HepG2 (cell line): ENCODE data around the gene PSMB10. TPM values are rescaled to one million over a fixed set of nuclear protein-coding genes. Genes with fewer than 3 reads are reported as not detected.

Experiments used
- BCL6 ChIP-seq: IDR thresholded peaks from 2 replicates; pipeline ENCODE4 v1.6.1; 2016; ENCODE audit warnings: missing genetic modification reagents, missing compliant biosample characterization
- BRD4 ChIP-seq: sonication (generic); formaldehyde crosslinking; IDR thresholded peaks from 2 replicates; pipeline ENCODE4 v1.4.0; 2020; ENCODE audit warnings: missing genetic modification reagents
- DR1 ChIP-seq: sonication (generic); formaldehyde crosslinking; IDR thresholded peaks from 2 replicates; pipeline ENCODE4 v1.8.0; 2021; ENCODE audit warnings: mild to moderate bottlenecking, missing genetic modification reagents, inconsistent platforms
- JARID2 ChIP-seq: sonication (generic); formaldehyde crosslinking; IDR thresholded peaks from 2 replicates; pipeline ENCODE4 v1.8.1; 2023; ENCODE audit warnings: missing genetic modification reagents, inconsistent platforms; ENCODE audit not compliant: insufficient replicate concordance
- KLF11 ChIP-seq: IDR thresholded peaks from 2 replicates; pipeline ENCODE4 v1.6.1; 2016; ENCODE audit warnings: missing compliant biosample characterization
- RXRA ChIP-seq: sonication (generic); formaldehyde crosslinking; IDR thresholded peaks from 2 replicates; pipeline ENCODE4 v1.5.1; 2020; ENCODE audit warnings: missing genetic modification reagents
- SALL1 ChIP-seq: sonication (generic); formaldehyde crosslinking; IDR thresholded peaks from 2 replicates; pipeline ENCODE4 v1.8.0; 2022; ENCODE audit warnings: mild to moderate bottlenecking, missing genetic modification reagents
- SMYD3 ChIP-seq: sonication (generic); formaldehyde crosslinking; IDR thresholded peaks from 2 replicates; pipeline ENCODE4 v1.8.1; 2023; ENCODE audit warnings: mild to moderate bottlenecking, missing genetic modification reagents
- SP4 ChIP-seq: sonication (generic); formaldehyde crosslinking; IDR thresholded peaks from 2 replicates; pipeline ENCODE4 v1.8.1; 2023; ENCODE audit warnings: mild to moderate bottlenecking, missing genetic modification reagents
- ZFP1 ChIP-seq: IDR thresholded peaks from 2 replicates; pipeline ENCODE4 v1.6.1; 2016
- ZNF317 ChIP-seq: sonication (generic); formaldehyde crosslinking; IDR thresholded peaks from 2 replicates; pipeline ENCODE4 v1.5.0; 2020; ENCODE audit warnings: mild to moderate bottlenecking, missing genetic modification reagents
- ZNF350 ChIP-seq: sonication (generic); formaldehyde crosslinking; IDR thresholded peaks from 2 replicates; pipeline ENCODE4 v1.4.0; 2020; ENCODE audit warnings: mild to moderate bottlenecking, low read depth, missing genetic modification reagents, borderline replicate concordance
- ZNF550 ChIP-seq: sonication (generic); formaldehyde crosslinking; IDR thresholded peaks from 2 replicates; pipeline ENCODE4 v1.4.0; 2020; ENCODE audit warnings: mild to moderate bottlenecking, missing genetic modification reagents, borderline replicate concordance
- ZNF629 ChIP-seq: sonication (generic); formaldehyde crosslinking; conservative IDR thresholded peaks from 2 replicates; pipeline ENCODE4 v1.5.0; 2020; ENCODE audit warnings: missing genetic modification reagents
- polyA plus RNA-seq, 8 experiments: library from polyadenylated mRNA; depleted of rRNA in 3 of 8; stranded (reverse) in 7 of 8; unstranded in 1 of 8; fragments of >200 nt; fragmentation: Illumina TruSeq in 4 of 8; extraction: Trizol in 4 of 8; gene quantifications; 2 replicates each; pipeline versions ENCODE4 v1.2.1 to v1.2.3, GENCODE V29; 2011 to 2016; ENCODE audit warnings: low read depth in 4 of 8, missing spikeins in 1 of 8, mixed read lengths in 1 of 8; ENCODE audit not compliant: insufficient read depth in 1 of 8
- total RNA-seq, 5 experiments: library from RNA; depleted of rRNA; stranded (reverse); fragments of >200 nt; fragmentation: Illumina TruSeq; extraction: Trizol; gene quantifications; 2 replicates each; pipeline ENCODE4 v1.2.3, GENCODE V29; 2016; ENCODE audit warnings: low read depth in 1 of 5
- TF ChIP-seq, protein P1 (sequence below): sonication (generic); formaldehyde crosslinking; IDR thresholded peaks from 2 replicates; pipeline ENCODE4 v1.8.0; 2023; ENCODE audit warnings: mild to moderate bottlenecking, missing genetic modification reagents
- TF ChIP-seq, protein P2 (sequence below): sonication (generic); formaldehyde crosslinking; IDR thresholded peaks from 2 replicates; pipeline ENCODE4 v1.4.0; 2020; ENCODE audit warnings: missing genetic modification reagents, borderline replicate concordance
- TF ChIP-seq, protein P3 (sequence below): sonication (generic); formaldehyde crosslinking; IDR thresholded peaks from 2 replicates; pipeline ENCODE4 v1.4.0; 2020; ENCODE audit warnings: mild to moderate bottlenecking, missing genetic modification reagents
- TF ChIP-seq, protein P4 (sequence below): sonication (generic); formaldehyde crosslinking; IDR thresholded peaks from 2 replicates; pipeline ENCODE4 v1.4.0; 2020; ENCODE audit warnings: missing genetic modification reagents, borderline replicate concordance
- TF ChIP-seq, protein P5 (sequence below): sonication (generic); formaldehyde crosslinking; IDR thresholded peaks from 2 replicates; pipeline ENCODE4 v1.5.1; 2020; ENCODE audit warnings: mild to moderate bottlenecking, missing genetic modification reagents, borderline replicate concordance

Gene PSMB10
- total and polyA plus RNA-seq, 2 of the 13 experiments (the other 11 are each of a cell fraction or from before 2014, with no cell fraction given), result 12.7 to 65.9 TPM

DNA sequence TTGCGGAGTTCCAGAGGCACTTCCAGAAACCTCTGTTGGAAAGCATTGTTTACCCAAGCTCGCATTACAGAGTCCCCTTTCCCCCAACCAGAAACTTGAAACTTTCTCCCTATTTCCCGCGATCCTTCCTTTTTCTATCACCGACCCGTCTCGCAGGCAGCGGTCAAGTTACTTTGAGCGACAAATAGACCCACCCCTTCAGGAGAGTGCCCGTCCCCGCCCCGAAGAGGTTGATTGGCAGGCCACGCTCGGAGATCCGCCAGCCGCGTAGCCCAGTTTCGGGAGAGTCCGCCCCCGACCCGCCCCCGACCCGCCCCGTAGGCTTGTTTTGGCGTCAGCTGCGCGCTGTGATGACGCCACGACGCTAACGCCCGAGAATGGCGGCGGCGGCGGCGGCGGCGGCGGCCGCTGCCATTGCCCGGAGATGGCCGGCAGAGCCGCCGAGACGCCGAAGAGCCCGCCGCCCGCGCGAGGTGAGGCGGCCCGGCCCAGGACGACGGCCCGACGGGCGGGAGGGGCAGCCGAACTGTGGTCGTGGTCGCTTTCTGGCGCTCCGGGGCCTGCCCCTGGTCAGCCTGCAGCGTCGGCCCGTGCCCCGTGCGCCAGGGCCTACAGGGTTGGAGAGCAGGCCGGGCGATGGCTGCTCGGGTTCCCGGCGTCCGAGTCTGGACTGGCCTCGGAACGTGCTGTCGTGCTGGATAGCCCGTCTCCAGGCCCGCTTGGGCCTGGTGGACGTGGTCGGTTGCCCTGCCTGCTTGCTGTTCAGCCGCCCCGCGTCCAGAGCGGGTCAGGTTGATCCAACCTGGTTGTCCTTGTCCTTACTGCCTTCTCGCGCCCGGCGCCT, 43.5 kb downstream of the PSMB10 start, which contains the start of gene PSKH1 (continued):
- no peak for TF ChIP-seq ZFP1 (CRISPR knock-in tag)
- TF ChIP-seq, protein P1, sequence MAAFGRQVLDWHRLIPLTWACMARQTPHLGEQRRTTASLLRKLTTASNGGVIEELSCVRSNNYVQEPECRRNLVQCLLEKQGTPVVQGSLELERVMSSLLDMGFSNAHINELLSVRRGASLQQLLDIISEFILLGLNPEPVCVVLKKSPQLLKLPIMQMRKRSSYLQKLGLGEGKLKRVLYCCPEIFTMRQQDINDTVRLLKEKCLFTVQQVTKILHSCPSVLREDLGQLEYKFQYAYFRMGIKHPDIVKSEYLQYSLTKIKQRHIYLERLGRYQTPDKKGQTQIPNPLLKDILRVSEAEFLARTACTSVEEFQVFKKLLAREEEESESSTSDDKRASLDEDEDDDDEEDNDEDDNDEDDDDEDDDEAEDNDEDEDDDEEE (CRISPR knock-in tag), result no peak; the same call in 1 of the 2 replicates
- TF ChIP-seq ZNF317 (CRISPR knock-in tag), result peak; percentile 43; the same call in 1 of the 2 replicates
- TF ChIP-seq ZNF550 (CRISPR knock-in tag), result no peak
- no peak for TF ChIP-seq RXRA (CRISPR knock-in tag)
- TF ChIP-seq ZNF629 (CRISPR knock-in tag), result 0 out of 2 replicates have a peak, but pooled peaks have one; percentile 26
- TF ChIP-seq BCL6 (CRISPR knock-in tag), result no peak
- no peak for TF ChIP-seq KLF11
- no peak for TF ChIP-seq ZNF350
- TF ChIP-seq SP4 (CRISPR knock-in tag), result peak; percentile 98
- TF ChIP-seq BRD4 (CRISPR knock-in tag), result peak; percentile 83
- TF ChIP-seq, protein P2, sequence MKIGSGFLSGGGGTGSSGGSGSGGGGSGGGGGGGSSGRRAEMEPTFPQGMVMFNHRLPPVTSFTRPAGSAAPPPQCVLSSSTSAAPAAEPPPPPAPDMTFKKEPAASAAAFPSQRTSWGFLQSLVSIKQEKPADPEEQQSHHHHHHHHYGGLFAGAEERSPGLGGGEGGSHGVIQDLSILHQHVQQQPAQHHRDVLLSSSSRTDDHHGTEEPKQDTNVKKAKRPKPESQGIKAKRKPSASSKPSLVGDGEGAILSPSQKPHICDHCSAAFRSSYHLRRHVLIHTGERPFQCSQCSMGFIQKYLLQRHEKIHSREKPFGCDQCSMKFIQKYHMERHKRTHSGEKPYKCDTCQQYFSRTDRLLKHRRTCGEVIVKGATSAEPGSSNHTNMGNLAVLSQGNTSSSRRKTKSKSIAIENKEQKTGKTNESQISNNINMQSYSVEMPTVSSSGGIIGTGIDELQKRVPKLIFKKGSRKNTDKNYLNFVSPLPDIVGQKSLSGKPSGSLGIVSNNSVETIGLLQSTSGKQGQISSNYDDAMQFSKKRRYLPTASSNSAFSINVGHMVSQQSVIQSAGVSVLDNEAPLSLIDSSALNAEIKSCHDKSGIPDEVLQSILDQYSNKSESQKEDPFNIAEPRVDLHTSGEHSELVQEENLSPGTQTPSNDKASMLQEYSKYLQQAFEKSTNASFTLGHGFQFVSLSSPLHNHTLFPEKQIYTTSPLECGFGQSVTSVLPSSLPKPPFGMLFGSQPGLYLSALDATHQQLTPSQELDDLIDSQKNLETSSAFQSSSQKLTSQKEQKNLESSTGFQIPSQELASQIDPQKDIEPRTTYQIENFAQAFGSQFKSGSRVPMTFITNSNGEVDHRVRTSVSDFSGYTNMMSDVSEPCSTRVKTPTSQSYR, result no peak
- TF ChIP-seq, protein P3, sequence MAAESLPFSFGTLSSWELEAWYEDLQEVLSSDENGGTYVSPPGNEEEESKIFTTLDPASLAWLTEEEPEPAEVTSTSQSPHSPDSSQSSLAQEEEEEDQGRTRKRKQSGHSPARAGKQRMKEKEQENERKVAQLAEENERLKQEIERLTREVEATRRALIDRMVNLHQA (CRISPR knock-in tag), result no peak
- peak; percentile 81 for TF ChIP-seq JARID2 (CRISPR knock-in tag)
- TF ChIP-seq, protein P4, sequence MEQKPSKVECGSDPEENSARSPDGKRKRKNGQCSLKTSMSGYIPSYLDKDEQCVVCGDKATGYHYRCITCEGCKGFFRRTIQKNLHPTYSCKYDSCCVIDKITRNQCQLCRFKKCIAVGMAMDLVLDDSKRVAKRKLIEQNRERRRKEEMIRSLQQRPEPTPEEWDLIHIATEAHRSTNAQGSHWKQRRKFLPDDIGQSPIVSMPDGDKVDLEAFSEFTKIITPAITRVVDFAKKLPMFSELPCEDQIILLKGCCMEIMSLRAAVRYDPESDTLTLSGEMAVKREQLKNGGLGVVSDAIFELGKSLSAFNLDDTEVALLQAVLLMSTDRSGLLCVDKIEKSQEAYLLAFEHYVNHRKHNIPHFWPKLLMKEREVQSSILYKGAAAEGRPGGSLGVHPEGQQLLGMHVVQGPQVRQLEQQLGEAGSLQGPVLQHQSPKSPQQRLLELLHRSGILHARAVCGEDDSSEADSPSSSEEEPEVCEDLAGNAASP (CRISPR knock-in tag), result no peak
- TF ChIP-seq, protein P5, sequence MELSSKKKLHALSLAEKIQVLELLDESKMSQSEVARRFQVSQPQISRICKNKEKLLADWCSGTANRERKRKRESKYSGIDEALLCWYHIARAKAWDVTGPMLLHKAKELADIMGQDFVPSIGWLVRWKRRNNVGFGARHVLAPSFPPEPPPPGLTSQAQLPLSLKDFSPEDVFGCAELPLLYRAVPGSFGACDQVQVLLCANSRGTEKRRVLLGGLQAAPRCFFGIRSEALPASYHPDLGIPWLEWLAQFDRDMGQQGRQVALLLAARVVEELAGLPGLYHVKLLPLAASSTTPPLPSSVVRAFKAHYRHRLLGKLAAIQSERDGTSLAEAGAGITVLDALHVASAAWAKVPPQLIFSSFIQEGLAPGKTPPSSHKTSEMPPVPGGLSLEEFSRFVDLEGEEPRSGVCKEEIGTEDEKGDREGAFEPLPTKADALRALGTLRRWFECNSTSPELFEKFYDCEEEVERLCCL (CRISPR knock-in tag), result 0 out of 2 replicates have a peak, but pooled peaks have one; percentile 24
- no peak for TF ChIP-seq SMYD3 (CRISPR knock-in tag)
- 0 out of 2 replicates have a peak, but pooled peaks have one; percentile 5 for TF ChIP-seq SALL1 (CRISPR knock-in tag)
- peak; percentile 56; the same call in 1 of the 2 replicates for TF ChIP-seq DR1 (CRISPR knock-in tag)
